Measurements from ENCODE around the gene OR5H2. TPM values are rescaled to one million over a fixed set of nuclear protein-coding genes. Genes with fewer than 3 reads are reported as not detected.

OR5H2 gene
- not detected for total RNA-seq (2013)
- polyA plus RNA-seq: not detected
- polyA minus RNA-seq: not detected in 2 replicates
- total RNA-seq: 0 to 0.69 (median 0) reads per million in 11 experiments

DNA sequence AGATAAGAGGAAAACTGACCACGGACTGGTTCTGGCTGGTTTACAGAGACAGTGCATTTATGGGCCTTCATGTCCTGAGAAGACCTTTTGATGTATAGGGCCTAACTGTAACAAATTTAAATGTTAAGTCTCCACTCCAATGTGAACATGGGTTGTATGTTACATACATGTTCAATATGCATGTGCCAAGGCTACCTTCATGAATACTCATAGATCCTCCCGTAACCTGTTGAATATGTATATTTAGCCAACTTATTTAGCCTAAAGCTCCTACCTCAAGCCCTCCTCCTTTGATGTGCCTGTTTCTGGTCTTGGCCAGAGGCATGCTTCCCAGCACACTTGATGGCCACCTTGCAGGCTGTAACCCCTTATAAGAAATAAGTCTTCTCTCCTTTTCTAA, at the start of gene OR5H2:
OR5H2 (plus strand) TSS at position 301 of the 400 bp plus-strand sequence. CDS start 398 bp downstream, outside the sequence.
- WGBS (ENCODE audit: insufficient coverage): no CpG with 5 or more reads among the region's 2 CpGs
- Mint-ChIP-seq H3K4me1 (no peaks in the 10 kb centered on the region), H3K27me3 (ENCODE audit: low read depth in 3 of 3) (peaks cover 2 to 3% (median 3%) of the 10 kb centered on the region in 3 donors), H3K27ac (peak within 1 kb of the TSS in 1 of 7 donors; percentile 26), H3K4me3 (no peak within 1 kb of the TSS), H3K9me3 (peaks cover 0 to 4% (median 0%) of the 10 kb centered on the region in 7 donors), H3K36me3 (no peaks in the 10 kb centered on the region)
- H3K4me1 ChIP-seq (ENCODE audit: control insufficient read depth in 1 of 2, insufficient read depth in 2 of 2, low read length in 2 of 2): no peaks in the 10 kb centered on the region
- no peak for DNase-seq
- H3K4me2 ChIP-seq (replicated peaks; ENCODE audit: extremely low read depth, low read length, poor library complexity, severe bottlenecking): no peak within 1 kb of the TSS
- no peak within 1 kb of the TSS for H3K27ac ChIP-seq (ENCODE audit: low read depth in 1 of 2, low read length in 2 of 2)
- no peak within 1 kb of the TSS for H3K4me3 ChIP-seq (replicated peaks in 1 of 3; ENCODE audit: low read depth in 2 of 3, low read length in 3 of 3)
- H4K20me1 ChIP-seq (ENCODE audit: insufficient read depth, low read length): no peaks in the 10 kb centered on the region
- no peaks in the 10 kb centered on the region for H3K27me3 ChIP-seq (ENCODE audit: control insufficient read depth in 2 of 2, insufficient read depth in 2 of 2, low read length in 2 of 2)
- H3K79me2 ChIP-seq (ENCODE audit: insufficient read depth, low read length): no peaks in the 10 kb centered on the region
- intact Hi-C loops (cut with micrococcal nuclease): no loop called here
- H2AFZ ChIP-seq (ENCODE audit: insufficient read depth, low read depth, low read length, poor library complexity, severe bottlenecking): no peak within 1 kb of the TSS
- H3K36me3 ChIP-seq (replicated peaks in 1 of 2; ENCODE audit: control insufficient read depth in 1 of 2, insufficient read depth in 2 of 2, low read length in 2 of 2): no peaks in the 10 kb centered on the region
- H3K9me3 ChIP-seq (replicated peaks in 1 of 2; ENCODE audit: control insufficient read depth in 1 of 2, insufficient read depth in 1 of 2, low read length in 2 of 2): no peaks in the 10 kb centered on the region
- TF ChIP-seq, protein P1, sequence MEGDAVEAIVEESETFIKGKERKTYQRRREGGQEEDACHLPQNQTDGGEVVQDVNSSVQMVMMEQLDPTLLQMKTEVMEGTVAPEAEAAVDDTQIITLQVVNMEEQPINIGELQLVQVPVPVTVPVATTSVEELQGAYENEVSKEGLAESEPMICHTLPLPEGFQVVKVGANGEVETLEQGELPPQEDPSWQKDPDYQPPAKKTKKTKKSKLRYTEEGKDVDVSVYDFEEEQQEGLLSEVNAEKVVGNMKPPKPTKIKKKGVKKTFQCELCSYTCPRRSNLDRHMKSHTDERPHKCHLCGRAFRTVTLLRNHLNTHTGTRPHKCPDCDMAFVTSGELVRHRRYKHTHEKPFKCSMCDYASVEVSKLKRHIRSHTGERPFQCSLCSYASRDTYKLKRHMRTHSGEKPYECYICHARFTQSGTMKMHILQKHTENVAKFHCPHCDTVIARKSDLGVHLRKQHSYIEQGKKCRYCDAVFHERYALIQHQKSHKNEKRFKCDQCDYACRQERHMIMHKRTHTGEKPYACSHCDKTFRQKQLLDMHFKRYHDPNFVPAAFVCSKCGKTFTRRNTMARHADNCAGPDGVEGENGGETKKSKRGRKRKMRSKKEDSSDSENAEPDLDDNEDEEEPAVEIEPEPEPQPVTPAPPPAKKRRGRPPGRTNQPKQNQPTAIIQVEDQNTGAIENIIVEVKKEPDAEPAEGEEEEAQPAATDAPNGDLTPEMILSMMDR (IDR thresholded peaks at IDR 0.05): no peak
- H3K9ac ChIP-seq (ENCODE audit: insufficient read depth, low read length, poor library complexity, severe bottlenecking): no peak within 1 kb of the TSS

DNA sequence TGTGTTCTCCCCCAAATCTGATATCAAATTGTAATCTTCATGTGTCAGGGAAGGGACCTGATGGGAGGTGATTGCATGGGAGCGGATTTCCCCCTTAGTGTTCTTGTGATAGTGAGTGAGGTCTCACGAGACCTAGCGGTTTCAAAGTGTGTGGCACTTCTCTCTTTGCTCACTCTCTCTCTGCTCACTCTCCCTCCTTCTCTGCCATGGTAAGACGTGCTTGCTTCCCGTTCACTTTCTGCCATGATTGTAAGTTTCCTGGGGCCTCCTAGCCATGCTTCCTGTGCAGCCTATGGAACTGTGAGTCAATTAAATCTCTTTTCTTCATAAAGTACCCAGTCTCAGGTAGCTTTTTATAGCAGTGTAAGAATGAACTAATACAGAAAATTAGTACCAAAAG, 48.8 kb upstream of the OR5H2 start:
- Mint-ChIP-seq H3K36me3 (no peaks in the 10 kb centered on the region), H3K4me3 (no peak overlapping the region), H3K27me3 (ENCODE audit: low read depth in 3 of 3) (peaks cover 0 to 1% (median 0%) of the 10 kb centered on the region in 3 donors), H3K27ac (no peak overlapping the region), H3K4me1 (no peaks in the 10 kb centered on the region), H3K9me3 (peaks cover 0 to 5% (median 2%) of the 10 kb centered on the region in 7 donors)
- H3K79me2 ChIP-seq (ENCODE audit: insufficient read depth, low read length): no peaks in the 10 kb centered on the region
- no peak overlapping the region for H3K27ac ChIP-seq (ENCODE audit: low read depth in 1 of 2, low read length in 2 of 2)
- H3K4me1 ChIP-seq (ENCODE audit: control insufficient read depth in 1 of 2, insufficient read depth in 2 of 2, low read length in 2 of 2): no peaks in the 10 kb centered on the region
- H3K9ac ChIP-seq (ENCODE audit: insufficient read depth, low read length, poor library complexity, severe bottlenecking): no peak overlapping the region
- TF ChIP-seq, protein P1 (IDR thresholded peaks at IDR 0.05): no peak
- H3K4me3 ChIP-seq (replicated peaks in 1 of 3; ENCODE audit: low read depth in 2 of 3, low read length in 3 of 3): no peak overlapping the region
- DNase-seq: peak in 1 of 3 donors; percentile 27
- WGBS (ENCODE audit: insufficient coverage): 0% methylated on average over 2 of the region's 5 CpGs
- H3K9me3 ChIP-seq (replicated peaks in 1 of 2; ENCODE audit: control insufficient read depth in 1 of 2, insufficient read depth in 1 of 2, low read length in 2 of 2): no peaks in the 10 kb centered on the region
- no peaks in the 10 kb centered on the region for H3K27me3 ChIP-seq (ENCODE audit: control insufficient read depth in 2 of 2, insufficient read depth in 2 of 2, low read length in 2 of 2)
- no peak overlapping the region for H2AFZ ChIP-seq (ENCODE audit: insufficient read depth, low read depth, low read length, poor library complexity, severe bottlenecking)
- no peaks in the 10 kb centered on the region for H4K20me1 ChIP-seq (ENCODE audit: insufficient read depth, low read length)
- intact Hi-C loops (cut with micrococcal nuclease): no loop called here
- H3K4me2 ChIP-seq (replicated peaks; ENCODE audit: extremely low read depth, low read length, poor library complexity, severe bottlenecking): no peak overlapping the region
- no peaks in the 10 kb centered on the region for H3K36me3 ChIP-seq (replicated peaks in 1 of 2; ENCODE audit: control insufficient read depth in 1 of 2, insufficient read depth in 2 of 2, low read length in 2 of 2)

Data from CD14-positive monocyte (primary cell).